C1 segment of cervical spinal cord (tissue), 14 donors: ENCODE measurements around the gene TRPV3.
"Not testable (repeated sequence)": the region's sequence is repeated elsewhere in the genome, so short reads cannot be mapped to it uniquely, and the experiment has no call there.

ENCODE experiments used
- DNase-seq, 14 donors: peaks; one replicate each; lab custom pipeline; 2025; lab: John Stamatoyannopoulos, UW

Gene TRPV3

GRCh38 chr17:3557768-3558583 is at the start of gene TRPV3:
TSS of gene TRPV3 (minus strand) at chr17:3557812. CDS start at chr17:3554850, 2,962 bp downstream.
- DNase-seq = no peak

- no peak for DNase-seq
These were observed 46.3 kb upstream of the TRPV3 start for GRCh38 chr17:3603870-3604259.

GRCh38 chr17:3603119-3603869 is 45.7 kb upstream of the TRPV3 start:
- DNase-seq = no peak

- no peak for DNase-seq
These were observed 44.9 kb upstream of the TRPV3 start for GRCh38 chr17:3602499-3602898.

- no peak for DNase-seq
These were observed 43.1 kb upstream of the TRPV3 start for GRCh38 chr17:3600529-3601205.

GRCh38 chr17:3598078-3598477 is 40.5 kb upstream of the TRPV3 start:
- DNase-seq = no peak

- no peak for DNase-seq
These were observed 39.3 kb upstream of the TRPV3 start for GRCh38 chr17:3596804-3597464.

- no peak for DNase-seq
These were observed 37.4 kb upstream of the TRPV3 start for GRCh38 chr17:3594976-3595375.

- peak in 10 of 14 donors; percentile 3 to 70 (median 16) for DNase-seq
These were observed 36.6 kb upstream of the TRPV3 start for GRCh38 chr17:3594051-3594800.

- DNase-seq = no peak
These were observed 35.8 kb upstream of the TRPV3 start for GRCh38 chr17:3593384-3593783.

- no peak for DNase-seq
These were observed 34.7 kb upstream of the TRPV3 start for GRCh38 chr17:3592216-3592860.

- DNase-seq = no peak
These were observed 33.2 kb upstream of the TRPV3 start for GRCh38 chr17:3590768-3591167.

GRCh38 chr17:3590231-3590630 is 32.6 kb upstream of the TRPV3 start:
- no peak for DNase-seq

GRCh38 chr17:3589784-3590183 is 32.2 kb upstream of the TRPV3 start:
- DNase-seq = no peak

- no peak for DNase-seq
These were observed 28.2 kb upstream of the TRPV3 start for GRCh38 chr17:3585826-3586225.

- DNase-seq = no peak
These were observed 25.8 kb upstream of the TRPV3 start for GRCh38 chr17:3583456-3583855.

GRCh38 chr17:3582915-3583314 is 25.3 kb upstream of the TRPV3 start:
- DNase-seq = no peak

GRCh38 chr17:3578667-3579066 is 21.1 kb upstream of the TRPV3 start:
- not testable (repeated sequence) for DNase-seq

- no peak for DNase-seq
These were observed 19.4 kb upstream of the TRPV3 start for GRCh38 chr17:3576970-3577369.

GRCh38 chr17:3575511-3575910 is 17.9 kb upstream of the TRPV3 start:
- DNase-seq = no peak

GRCh38 chr17:3574231-3574630 is 16.6 kb upstream of the TRPV3 start:
- no peak for DNase-seq
